Measurements from ENCODE around the gene FEZ2. TPM values are rescaled to one million over a fixed set of nuclear protein-coding genes. Genes with fewer than 3 reads are reported as not detected.

Gene FEZ2
- total and polyA plus RNA-seq, 5 donors = 50.2 to 65.6 (median 57.1) TPM

DNA sequence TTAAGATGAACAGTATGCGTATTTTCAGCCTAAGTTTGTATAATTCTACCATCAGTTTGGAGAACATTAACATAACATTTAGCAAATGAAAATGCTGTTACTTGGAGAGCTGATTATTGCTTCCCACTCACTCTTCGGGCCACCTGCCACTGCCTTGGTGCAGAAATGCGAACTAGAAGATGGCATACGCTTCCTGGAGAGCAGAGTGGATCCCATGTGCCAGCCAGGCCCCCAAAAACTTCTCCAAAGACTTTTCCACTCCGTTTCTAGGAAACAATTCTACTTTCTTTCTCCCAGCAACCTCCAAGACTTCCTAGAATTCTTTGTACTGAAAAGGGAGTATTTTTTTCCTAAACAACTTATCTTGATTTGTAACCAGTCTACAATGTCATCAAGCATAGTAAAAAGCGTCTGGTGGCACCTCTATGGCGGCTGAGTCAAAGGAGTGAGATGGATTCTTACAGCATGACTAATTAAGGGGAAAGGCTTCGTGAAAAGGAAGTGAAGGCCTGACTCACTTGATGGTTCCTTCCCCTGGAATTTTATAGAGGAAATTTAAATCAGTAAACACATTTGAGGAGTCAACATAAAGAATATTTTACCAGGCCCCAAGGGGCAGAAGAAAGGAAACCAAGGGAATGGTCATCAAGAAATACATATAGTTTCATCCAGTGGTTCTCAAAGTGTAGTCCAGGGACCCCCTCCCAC, 36.6 kb downstream of the FEZ2 start:
- ATAC-seq (peak; percentile 80 to 95), DNase-seq (no peak)
- Histone ChIP-seq H3K9me3 (ENCODE audit: control insufficient read depth, low read length) (no peaks in the 10 kb centered on the region), H3K4me3 (ENCODE audit: low read length) (no peak overlapping the region), H3K27me3 (ENCODE audit: control insufficient read depth, insufficient read depth) (no peaks in the 10 kb centered on the region), H3K4me1 (ENCODE audit: control insufficient read depth, insufficient read depth, low read length) (no peaks in the 10 kb centered on the region), H3K27ac (ENCODE audit: low read length) (peak overlapping the region; percentile 85)
- WGBS = 71% methylated on average over 8 of the region's 8 CpGs
- intact Hi-C loops (cut with DNase I) = no loop called here

DNA sequence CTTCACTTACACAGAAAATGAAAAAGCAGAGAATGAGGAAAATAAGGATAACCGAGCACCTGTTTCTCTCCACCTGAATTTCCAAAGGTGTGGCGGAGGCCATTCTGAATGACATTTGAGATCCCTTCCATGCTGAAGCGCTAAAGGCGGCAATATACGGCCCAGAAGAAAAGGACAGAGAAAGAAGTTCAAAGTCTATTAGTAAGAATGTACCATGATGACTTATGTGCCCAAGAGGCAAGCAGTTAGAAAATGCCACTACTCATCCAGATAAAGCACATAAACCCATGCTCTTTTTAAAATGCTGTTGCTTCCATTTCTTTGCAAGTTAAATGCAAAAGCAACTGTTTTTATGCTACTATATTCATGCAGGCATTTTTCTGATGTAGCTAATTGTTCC, 37.2 kb downstream of the FEZ2 start:
- intact Hi-C loops (cut with DNase I) = no loop called here
- no peak overlapping the region for H3K4me3 ChIP-seq (ENCODE audit: low read length)
- no peak for ATAC-seq
- H3K27ac ChIP-seq (ENCODE audit: low read length) = no peak overlapping the region
- 98% methylated on average over 5 of the region's 5 CpGs for WGBS
- no peak for DNase-seq
- no peaks in the 10 kb centered on the region for H3K4me1 ChIP-seq (ENCODE audit: control insufficient read depth, insufficient read depth, low read length)
- no peaks in the 10 kb centered on the region for H3K27me3 ChIP-seq (ENCODE audit: control insufficient read depth, insufficient read depth)
- no peaks in the 10 kb centered on the region for H3K9me3 ChIP-seq (ENCODE audit: control insufficient read depth, low read length)

DNA sequence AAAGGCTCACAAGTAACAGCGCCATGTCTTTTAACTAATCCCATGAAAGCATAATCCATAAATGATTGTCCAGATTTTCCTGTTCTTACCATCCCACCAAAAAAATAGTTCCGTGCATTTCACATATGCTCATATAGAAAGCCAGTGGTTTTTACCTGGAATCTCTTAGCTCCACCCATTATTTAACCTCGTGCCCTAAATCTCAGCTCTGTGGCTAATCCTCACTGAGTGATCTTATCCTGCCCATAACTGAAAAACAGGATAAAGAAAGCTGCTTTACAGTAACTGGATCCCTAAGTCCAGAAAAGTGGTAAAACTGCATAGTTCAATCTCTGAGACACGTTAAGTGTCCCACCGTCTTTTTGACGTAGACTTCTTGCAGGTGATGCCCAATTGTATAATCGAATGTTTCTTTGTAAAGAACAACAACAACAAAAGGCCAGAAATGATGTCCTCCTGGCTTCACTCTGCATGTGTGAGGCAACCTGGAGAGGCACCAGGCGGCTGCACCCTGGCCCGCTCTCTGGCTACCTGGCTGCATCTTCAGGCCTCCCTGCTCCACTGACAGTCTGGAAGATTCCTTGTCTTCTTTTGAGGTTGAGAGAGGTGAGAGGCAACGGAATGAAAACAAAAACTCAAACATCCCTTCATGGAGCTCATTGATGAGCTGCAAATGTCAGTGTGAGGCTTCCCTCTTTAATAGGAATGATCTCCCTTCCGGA, 38.6 kb downstream of the FEZ2 start:
- 92% methylated on average over 11 of the region's 11 CpGs for WGBS
- intact Hi-C loops (cut with DNase I) = no loop called here

DNA sequence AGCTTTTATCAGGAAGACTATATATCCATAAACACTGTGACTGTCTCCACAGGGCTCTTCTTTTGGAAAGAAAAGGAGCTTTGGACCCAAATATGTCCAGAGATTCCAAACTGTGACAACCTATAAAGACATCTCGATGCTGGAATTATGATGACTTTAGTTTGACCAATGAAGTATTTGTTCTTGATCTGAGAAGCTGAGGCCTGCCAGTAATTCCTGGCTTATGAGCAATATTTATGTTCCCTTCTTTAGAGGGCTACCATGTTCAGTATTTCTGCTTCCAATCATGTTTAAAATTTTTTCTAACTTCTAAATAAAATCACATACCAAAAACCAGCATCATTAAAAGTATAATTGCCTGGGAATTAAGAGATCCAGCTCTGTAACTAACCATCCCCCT, 41.1 kb downstream of the FEZ2 start:
- DNase-seq (no peak), ATAC-seq (no peak)
- 80% methylated on average over 1 of the region's 1 CpG for WGBS
- Histone ChIP-seq H3K9me3 (ENCODE audit: control insufficient read depth, low read length) (no peaks in the 10 kb centered on the region), H3K27ac (ENCODE audit: low read length) (no peak overlapping the region), H3K4me1 (ENCODE audit: control insufficient read depth, insufficient read depth, low read length) (no peaks in the 10 kb centered on the region), H3K27me3 (ENCODE audit: control insufficient read depth, insufficient read depth) (no peaks in the 10 kb centered on the region), H3K4me3 (ENCODE audit: low read length) (no peak overlapping the region)
- intact Hi-C loops (cut with DNase I) = no loop called here

More for the DNA sequence above, 38.6 kb downstream of the FEZ2 start:
- no peak for ATAC-seq
- Histone ChIP-seq H3K27ac (ENCODE audit: low read length) (no peak overlapping the region), H3K27me3 (ENCODE audit: control insufficient read depth, insufficient read depth) (no peaks in the 10 kb centered on the region), H3K9me3 (ENCODE audit: control insufficient read depth, low read length) (no peaks in the 10 kb centered on the region), H3K4me1 (ENCODE audit: control insufficient read depth, insufficient read depth, low read length) (no peaks in the 10 kb centered on the region), H3K4me3 (ENCODE audit: low read length) (no peak overlapping the region)
- no peak for DNase-seq

DNA sequence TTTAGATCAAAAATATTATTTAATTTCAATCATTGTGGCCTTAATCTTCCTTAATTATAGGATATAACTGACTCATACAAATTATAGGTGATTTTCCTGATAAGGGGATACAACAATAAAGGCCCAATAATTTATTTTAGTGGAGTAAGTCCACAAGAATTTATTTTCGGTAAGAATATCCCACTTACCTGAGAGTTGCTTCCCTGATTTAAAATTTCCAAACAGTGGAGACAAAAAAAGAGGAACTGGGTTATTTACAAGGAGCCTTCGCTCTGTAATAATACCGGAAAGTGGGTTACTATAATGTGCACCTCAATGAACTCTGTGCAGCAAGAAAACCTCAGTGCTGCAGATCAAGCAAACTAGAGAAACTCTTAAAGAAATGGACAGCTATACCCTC, 42.2 kb downstream of the FEZ2 start:
- WGBS = 86% methylated on average over 3 of the region's 3 CpGs
- H3K27ac ChIP-seq (ENCODE audit: low read length) = no peak overlapping the region

DNA sequence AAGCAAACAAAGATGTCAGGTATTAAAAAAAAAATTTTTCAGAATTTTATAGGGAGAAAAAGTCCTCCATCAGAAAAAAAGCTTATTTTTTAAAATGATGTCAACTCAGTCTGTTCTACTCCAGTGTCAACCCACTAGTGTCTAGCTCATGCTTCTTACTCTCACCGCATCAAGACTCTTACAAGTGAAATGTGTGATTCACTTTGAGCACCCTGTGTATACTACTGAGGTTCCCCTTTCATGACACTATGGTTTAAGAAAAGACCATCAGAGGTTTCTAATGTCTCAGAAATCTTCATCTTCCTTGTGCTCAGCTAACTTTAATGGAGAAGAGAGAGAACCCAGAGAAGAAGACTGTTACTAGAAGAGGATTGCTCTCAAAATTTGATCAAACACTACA, 43.4 kb downstream of the FEZ2 start:
- Histone ChIP-seq H3K4me3 (ENCODE audit: low read length) (no peak overlapping the region), H3K4me1 (ENCODE audit: control insufficient read depth, insufficient read depth, low read length) (no peaks in the 10 kb centered on the region), H3K9me3 (ENCODE audit: control insufficient read depth, low read length) (no peaks in the 10 kb centered on the region), H3K27ac (ENCODE audit: low read length) (no peak overlapping the region), H3K27me3 (ENCODE audit: control insufficient read depth, insufficient read depth) (no peaks in the 10 kb centered on the region)
- DNase-seq (no peak), ATAC-seq (no peak)
- intact Hi-C loops (cut with DNase I) = no loop called here
- WGBS = 97% methylated on average over 1 of the region's 1 CpG

More for the DNA sequence above, 42.2 kb downstream of the FEZ2 start:
- Histone ChIP-seq H3K4me3 (ENCODE audit: low read length) (no peak overlapping the region), H3K27me3 (ENCODE audit: control insufficient read depth, insufficient read depth) (no peaks in the 10 kb centered on the region), H3K9me3 (ENCODE audit: control insufficient read depth, low read length) (no peaks in the 10 kb centered on the region), H3K4me1 (ENCODE audit: control insufficient read depth, insufficient read depth, low read length) (no peaks in the 10 kb centered on the region)
- ATAC-seq (no peak), DNase-seq (no peak)
- intact Hi-C loops (cut with DNase I) = no loop called here

DNA sequence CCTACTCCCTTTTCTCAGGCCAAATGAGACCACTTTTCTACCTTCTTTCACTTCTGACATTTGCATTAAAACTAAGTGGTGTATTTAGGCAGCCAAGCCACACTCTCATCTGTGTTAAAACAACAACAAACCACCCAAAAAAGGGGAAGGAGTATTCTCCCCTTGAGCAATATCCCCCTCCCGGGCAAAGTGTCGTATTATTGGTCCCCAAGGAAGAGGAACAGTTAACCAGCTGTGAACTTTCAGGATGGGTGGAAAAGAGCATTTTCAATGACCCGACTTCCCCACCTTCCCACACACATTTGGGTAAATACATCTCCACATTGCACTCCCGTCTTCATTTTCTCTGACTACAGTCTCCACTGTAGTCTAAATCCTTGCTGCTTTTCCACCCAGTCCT, 44.3 kb downstream of the FEZ2 start:
- Histone ChIP-seq H3K27me3 (ENCODE audit: control insufficient read depth, insufficient read depth) (no peaks in the 10 kb centered on the region), H3K9me3 (ENCODE audit: control insufficient read depth, low read length) (no peaks in the 10 kb centered on the region), H3K4me3 (ENCODE audit: low read length) (no peak overlapping the region), H3K4me1 (ENCODE audit: control insufficient read depth, insufficient read depth, low read length) (no peaks in the 10 kb centered on the region), H3K27ac (ENCODE audit: low read length) (no peak overlapping the region)
- ATAC-seq (peak in 1 of 2 donors; percentile 22), DNase-seq (no peak)
- WGBS = 66% methylated on average over 4 of the region's 4 CpGs
- intact Hi-C loops (cut with DNase I) = no loop called here

DNA sequence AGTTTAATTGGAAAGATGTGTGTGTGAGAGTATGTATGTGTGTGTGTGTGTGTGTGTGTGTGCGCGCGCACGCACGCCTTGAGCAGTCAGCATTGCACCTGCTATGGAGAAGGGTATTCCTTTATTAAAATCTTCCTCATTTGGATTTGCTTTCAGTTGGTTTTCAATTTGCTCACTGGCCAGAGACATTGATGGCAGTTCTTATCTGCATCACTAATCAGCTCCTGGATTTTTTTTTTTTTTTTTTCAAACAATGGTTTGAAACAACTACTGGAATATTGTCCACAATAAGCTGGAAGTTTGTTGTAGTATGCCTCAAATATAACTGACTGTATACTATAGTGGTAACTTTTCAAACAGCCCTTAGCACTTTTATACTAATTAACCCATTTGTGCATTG, 48.0 kb downstream of the FEZ2 start:
- Histone ChIP-seq H3K27ac (ENCODE audit: low read length) (no peak overlapping the region), H3K4me1 (ENCODE audit: control insufficient read depth, insufficient read depth, low read length) (no peaks in the 10 kb centered on the region), H3K9me3 (ENCODE audit: control insufficient read depth, low read length) (no peaks in the 10 kb centered on the region), H3K4me3 (ENCODE audit: low read length) (no peak overlapping the region), H3K27me3 (ENCODE audit: control insufficient read depth, insufficient read depth) (no peaks in the 10 kb centered on the region)
- no peak for DNase-seq
- intact Hi-C loops (cut with DNase I) = no loop called here
- ATAC-seq = no peak
- WGBS = 98% methylated on average over 5 of the region's 5 CpGs

DNA sequence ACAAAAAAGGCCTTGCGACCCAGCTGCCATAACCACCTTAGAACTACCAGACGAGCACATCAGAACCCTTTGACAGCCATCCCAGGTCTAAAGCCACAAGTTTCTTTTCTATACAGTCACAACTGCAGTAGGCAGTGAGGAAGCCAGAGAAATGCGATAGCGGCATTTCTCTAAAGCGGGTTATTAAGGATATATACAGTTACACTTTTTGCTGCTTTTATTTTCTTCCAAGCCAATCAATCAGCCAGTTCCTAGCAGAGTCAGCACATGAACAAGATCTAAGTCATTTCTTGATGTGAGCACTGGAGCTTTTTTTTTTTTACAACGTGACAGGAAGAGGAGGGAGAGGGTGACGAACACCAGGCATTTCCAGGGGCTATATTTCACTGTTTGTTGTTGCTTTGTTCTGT, 48.8 kb downstream of the FEZ2 start:
- H3K4me3 ChIP-seq (ENCODE audit: low read length) = no peak overlapping the region
- 66% methylated on average over 7 of the region's 7 CpGs for WGBS
- intact Hi-C loops (cut with DNase I) = no loop called here
- no peaks in the 10 kb centered on the region for H3K27me3 ChIP-seq (ENCODE audit: control insufficient read depth, insufficient read depth)
- no peaks in the 10 kb centered on the region for H3K4me1 ChIP-seq (ENCODE audit: control insufficient read depth, insufficient read depth, low read length)
- DNase-seq (no peak), ATAC-seq (peak in 1 of 2 donors; percentile 67)
- no peaks in the 10 kb centered on the region for H3K9me3 ChIP-seq (ENCODE audit: control insufficient read depth, low read length)
- H3K27ac ChIP-seq (ENCODE audit: low read length) = peak overlapping the region; percentile 7

DNA sequence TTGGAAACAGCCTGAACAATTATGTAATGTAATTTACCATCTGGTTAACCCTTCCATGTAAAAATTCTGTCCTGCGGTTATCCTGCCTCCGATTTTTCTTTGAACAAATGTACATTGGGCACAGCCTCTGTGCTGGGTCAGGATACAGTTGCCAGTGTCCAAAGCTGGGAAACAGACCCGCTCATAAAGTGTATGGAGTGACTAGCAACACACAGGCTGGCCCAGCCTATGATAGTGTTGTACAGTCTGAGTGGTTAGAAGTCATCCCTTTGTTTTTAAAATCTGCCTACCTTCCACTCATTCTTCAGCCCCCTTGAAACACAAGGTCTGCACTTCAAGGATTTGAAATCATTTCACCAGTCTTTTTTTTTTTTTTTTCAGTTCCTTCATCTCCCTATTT, 50.1 kb downstream of the FEZ2 start:
- Histone ChIP-seq H3K27ac (ENCODE audit: low read length) (no peak overlapping the region), H3K4me3 (ENCODE audit: low read length) (no peak overlapping the region), H3K27me3 (ENCODE audit: control insufficient read depth, insufficient read depth) (no peaks in the 10 kb centered on the region), H3K9me3 (ENCODE audit: control insufficient read depth, low read length) (no peaks in the 10 kb centered on the region), H3K4me1 (ENCODE audit: control insufficient read depth, insufficient read depth, low read length) (no peaks in the 10 kb centered on the region)
- WGBS = 91% methylated on average over 3 of the region's 3 CpGs
- DNase-seq (no peak), ATAC-seq (no peak)
- intact Hi-C loops (cut with DNase I) = no loop called here

DNA sequence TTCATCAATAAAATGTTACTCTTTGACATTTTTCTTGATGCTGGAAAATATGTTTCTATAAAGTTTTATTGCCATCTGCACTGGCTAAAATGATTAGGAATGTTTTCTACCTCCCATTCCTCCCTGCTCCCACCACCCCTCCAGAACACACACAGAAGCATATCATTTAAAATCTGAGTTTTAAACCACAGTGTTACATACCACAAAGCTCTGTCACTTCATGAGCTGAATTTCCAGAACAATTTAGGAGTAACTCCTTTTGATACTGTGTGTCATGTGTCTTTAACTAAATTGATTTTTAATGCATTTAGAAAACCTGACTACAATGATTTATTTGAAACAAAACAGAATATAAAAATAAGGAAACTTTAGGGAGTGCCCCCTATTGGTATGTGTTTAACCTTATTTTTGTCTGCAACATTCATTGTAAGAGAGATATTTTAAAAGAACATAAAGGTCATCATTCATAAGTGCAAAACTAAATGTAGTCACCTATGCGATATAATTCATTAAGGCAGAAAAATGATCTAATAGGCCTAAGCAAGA, 52.0 kb downstream of the FEZ2 start:
- Histone ChIP-seq H3K4me1 (ENCODE audit: control insufficient read depth, insufficient read depth, low read length) (peaks cover 4% of the 10 kb centered on the region), H3K27ac (ENCODE audit: low read length) (no peak overlapping the region), H3K9me3 (ENCODE audit: control insufficient read depth, low read length) (no peaks in the 10 kb centered on the region), H3K27me3 (ENCODE audit: control insufficient read depth, insufficient read depth) (no peaks in the 10 kb centered on the region), H3K4me3 (ENCODE audit: low read length) (no peak overlapping the region)
- 48% methylated on average over 1 of the region's 1 CpG for WGBS
- DNase-seq = no peak
- intact Hi-C loops (cut with DNase I) = no loop called here
- no peak for ATAC-seq
